AG08396 (cell line): ENCODE measurements around the gene LRFN4.

Experiments used
- DNase-seq: peaks from one replicate; pipeline ENCODE4 v3.0.0; 2012; ENCODE audit warnings: low spot score, mixed read lengths

The LRFN4 gene

DNA sequence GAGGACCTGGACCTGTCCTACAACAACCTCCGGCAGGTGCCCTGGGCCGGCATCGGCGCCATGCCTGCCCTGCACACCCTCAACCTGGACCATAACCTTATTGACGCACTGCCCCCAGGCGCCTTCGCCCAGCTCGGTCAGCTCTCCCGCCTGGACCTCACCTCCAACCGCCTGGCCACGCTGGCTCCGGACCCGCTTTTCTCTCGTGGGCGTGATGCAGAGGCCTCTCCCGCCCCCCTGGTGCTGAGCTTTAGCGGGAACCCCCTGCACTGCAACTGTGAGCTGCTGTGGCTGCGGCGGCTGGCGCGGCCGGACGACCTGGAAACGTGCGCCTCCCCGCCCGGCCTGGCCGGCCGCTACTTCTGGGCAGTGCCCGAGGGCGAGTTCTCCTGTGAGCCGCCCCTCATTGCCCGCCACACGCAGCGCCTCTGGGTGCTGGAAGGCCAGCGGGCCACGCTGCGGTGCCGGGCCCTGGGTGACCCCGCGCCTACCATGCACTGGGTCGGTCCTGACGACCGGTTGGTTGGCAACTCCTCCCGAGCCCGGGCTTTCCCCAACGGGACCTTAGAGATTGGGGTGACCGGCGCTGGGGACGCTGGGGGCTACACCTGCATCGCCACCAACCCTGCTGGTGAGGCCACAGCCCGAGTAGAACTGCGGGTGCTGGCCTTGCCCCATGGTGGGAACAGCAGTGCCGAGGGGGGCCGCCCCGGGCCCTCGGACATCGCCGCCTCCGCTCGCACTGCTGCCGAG lies 1.5 kb downstream of the LRFN4 start:
- DNase-seq: no peak

DNA sequence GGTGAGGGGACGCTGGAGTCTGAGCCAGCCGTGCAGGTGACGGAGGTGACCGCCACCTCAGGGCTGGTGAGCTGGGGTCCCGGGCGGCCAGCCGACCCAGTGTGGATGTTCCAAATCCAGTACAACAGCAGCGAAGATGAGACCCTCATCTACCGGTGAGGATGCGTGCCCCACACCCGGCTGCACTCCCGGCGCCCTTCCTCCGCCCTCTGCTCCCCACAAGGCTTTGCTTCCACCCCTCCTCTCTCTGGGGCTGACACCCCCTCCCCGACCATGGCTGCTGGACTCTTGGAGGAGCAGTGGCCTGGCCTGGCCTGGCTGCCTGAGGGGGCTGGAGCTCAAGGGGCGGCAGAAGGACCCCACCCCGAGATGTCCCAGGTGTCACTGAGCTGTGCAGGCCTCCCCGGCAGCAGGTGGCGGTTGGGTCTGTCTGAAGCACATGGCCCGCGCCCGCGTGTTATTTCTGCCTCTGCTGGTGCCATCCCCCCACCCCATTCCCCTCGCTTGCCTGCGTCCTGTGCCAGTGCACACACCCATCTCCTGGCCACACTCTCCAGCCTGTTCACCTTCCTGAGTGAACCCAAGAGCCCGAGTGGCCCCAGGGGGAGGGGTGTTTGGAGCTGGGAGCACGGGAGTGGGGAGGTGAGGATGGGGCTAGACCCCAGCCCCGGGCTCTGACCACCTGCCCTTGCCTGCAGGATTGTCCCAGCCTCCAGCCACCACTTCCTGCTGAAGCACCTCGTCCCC lies 2.2 kb downstream of the LRFN4 start:
- DNase-seq: no peak

DNA sequence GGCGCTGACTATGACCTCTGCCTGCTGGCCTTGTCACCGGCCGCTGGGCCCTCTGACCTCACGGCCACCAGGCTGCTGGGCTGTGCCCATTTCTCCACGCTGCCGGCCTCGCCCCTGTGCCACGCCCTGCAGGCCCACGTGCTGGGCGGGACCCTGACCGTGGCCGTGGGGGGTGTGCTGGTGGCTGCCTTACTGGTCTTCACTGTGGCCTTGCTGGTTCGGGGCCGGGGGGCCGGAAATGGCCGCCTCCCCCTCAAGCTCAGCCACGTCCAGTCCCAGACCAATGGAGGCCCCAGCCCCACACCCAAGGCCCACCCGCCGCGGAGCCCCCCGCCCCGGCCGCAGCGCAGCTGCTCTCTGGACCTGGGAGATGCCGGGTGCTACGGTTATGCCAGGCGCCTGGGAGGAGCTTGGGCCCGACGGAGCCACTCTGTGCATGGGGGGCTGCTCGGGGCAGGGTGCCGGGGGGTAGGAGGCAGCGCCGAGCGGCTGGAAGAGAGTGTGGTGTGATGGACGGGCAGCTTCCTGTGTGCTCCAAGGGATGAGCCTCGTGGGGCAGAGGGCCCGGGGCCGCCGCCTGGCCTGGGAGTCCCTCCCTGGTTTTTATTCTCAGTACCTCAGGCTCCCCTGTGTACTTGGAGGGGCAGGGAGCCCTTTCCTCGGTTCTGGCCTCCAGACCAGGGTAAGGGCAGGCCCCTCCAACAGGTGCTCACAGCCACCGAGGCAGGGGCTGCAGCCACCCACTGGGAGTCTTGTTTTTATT lies 3.0 kb downstream of the LRFN4 start:
- no peak for DNase-seq

DNA sequence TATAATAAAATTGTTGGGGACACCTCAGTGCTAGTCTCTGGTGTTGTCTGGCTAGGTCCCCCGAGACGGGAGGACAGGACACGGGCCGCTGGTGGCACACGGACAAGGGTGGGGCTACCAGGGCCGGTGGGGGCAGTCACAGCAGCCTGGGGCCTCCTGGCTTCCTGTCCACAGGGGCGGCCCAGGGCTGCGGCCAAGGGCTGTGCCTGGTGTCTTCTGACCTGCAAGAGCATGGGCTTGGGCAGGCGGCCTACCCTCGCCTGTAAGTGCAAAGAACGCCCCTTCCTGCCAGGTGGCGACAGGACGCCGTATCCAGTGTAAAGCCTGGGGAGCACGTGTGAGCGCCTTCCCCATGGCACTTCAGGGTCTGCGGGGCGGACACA lies 3.6 kb downstream of the LRFN4 start:
- no peak for DNase-seq

DNA sequence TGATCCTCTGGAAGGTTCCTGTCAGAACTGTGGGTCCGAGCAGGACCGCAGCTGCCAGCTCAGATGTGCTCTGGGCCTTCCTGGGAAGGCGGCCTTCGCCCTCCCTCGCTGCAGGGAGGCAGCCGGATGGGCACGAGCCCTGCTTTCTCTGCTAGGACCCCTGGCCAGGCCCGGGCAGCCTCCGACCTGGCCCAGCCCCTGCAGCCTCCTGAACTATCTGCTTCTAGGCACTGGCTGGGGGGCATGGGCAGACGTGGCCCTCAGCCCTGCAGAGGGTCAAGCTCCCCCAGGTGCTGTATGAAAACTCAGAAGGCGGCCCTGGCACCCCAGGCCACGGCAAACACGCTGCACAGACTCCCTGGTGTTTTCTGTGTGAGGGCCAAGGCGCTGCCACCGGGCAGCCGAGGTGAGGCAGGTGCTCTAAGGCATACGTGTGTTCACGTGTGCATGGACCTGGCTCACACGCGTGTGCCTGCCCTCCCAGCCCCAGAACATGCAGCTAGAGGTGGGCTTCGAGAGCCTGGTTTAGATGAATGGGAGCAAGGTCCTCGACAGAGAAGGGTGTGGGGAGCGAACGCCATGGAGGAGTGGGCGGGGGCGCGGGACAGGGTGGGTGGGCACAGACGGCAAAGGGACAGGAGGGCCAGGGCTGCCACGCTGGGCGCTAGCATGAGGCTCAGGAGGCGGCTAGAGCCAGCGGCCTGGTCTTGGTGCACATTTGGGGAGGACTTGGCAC lies 4.3 kb downstream of the LRFN4 start:
- no peak for DNase-seq

DNA sequence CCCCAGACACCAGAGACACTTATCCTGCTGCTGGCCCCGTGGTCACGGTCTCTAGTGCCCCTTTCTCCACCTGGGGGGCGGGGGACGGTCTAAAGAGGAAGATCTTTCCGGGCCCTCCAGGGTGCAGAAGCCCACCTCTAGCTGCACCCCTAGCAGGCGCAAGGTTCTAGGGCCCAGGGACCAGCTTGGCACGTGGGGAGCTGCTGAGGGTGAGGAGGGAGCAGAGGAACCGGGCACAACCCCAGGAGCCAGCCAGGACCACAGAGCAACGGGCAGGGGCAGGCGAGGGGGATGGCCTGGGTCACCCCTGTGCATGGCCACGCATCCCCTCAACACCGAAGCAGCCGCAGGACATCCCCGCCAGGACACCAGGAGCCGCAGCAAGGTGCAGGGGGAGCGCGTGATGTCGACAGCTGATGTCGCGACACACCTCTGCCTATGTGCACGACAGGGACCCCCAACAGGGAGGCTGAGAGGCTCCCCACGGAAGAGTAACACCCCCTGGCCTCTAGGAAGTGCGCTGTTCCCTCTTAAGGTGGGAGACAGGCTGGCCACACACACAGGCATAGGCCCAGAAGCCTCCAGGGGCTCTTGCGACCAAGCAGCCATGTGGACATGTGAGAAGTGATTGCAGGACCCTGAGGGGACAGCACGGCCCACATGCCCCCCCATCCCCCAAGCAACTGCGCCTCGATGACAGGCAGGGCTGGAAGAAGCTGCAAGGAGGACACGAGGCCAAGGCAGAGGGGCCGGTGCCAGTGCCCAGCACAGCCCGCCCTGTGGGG lies 5.1 kb downstream of the LRFN4 start:
- DNase-seq: no peak

DNA sequence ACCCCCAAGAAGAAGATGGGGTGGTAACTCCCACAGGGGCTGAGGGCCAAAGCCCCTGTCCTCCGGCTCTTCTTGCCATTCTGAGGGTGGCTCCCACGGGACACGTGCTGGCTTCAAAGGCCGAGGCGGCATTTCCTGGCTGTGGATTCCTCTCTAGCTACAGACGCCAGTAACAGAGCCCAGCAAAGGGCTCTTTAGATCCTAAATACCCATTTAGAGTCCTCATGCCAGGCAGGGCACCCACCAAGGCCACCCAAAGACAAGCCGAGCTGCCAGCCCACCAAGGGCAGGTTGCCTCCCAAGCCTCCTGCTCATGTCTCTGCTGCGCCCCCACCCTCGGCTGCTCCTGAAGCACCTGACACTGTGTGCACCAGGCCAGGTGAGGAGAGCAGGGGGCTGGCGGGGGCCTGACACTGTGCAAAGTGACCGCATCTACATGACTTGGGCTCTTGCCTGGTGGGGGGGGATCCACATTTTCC lies 5.7 kb downstream of the LRFN4 start:
- DNase-seq: no peak

DNA sequence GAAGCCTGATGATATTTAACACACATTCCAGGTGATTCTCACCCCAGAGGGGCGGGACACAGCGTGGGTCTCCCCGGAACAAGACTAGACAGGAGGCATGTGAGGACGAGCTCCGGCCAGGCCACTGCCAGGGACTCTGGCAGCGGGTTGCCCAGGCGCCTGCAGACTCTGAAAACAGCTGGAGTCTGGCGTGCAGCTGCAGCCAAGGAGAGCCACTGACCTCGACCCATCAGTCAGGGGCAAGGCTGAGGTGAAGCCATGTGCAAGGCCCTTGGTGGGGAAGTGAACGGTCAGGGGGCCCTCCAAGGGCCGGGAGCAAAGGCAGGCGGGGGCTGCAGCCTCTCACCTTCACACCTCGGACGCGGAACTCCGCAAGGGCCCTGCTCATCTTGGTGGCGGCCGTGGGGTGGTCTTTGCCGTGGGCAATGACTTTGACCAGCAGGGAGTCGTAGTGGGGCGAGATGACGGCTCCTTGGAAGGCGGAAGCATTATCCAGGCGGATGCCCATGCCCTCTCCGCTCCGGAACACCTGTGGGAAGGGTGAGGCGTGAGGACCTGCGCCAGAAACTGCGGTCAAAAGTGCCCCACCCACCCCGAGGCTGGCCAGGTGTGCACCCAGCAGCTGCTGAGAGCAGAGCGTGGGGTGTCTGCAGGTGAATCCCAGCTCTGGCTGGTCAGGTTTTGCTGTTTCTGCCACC lies 6.7 kb downstream of the LRFN4 start:
- DNase-seq: no peak

DNA sequence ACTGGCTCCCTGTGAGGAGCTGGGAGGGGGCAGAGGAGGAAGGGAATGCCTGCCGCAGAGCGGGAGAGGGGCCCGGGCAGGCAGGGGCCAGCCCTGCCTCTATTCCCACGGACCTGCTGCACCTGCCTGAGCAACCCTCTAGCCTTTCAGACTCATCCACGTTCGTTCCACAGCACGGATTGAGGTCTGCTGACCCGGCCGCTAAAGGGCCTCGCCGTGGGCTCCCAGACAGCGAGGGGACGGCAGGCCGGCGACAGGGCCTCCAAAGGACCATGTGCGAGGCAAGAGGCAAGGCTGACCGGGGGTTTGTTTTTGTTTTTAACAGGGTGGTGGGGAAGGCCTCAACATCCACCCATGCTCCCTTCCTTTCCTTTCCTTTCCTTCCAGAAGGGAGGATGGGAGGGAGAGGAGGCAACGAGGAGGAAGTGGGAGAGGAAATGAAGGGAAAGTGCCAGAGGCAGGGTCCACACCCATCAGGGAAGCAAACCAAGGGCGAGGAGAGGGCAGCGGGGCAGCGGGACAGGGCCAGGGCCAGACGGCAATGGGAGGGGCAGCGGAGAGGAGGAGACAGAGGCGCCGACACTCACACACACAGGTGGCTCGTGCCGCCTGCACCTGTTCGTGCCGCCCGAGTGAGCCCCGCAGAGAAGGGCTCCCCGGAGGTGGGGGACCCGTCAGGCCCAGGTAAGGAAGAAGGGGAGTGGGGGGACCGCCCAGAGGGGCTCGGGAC lies 7.5 kb downstream of the LRFN4 start:
- no peak for DNase-seq

DNA sequence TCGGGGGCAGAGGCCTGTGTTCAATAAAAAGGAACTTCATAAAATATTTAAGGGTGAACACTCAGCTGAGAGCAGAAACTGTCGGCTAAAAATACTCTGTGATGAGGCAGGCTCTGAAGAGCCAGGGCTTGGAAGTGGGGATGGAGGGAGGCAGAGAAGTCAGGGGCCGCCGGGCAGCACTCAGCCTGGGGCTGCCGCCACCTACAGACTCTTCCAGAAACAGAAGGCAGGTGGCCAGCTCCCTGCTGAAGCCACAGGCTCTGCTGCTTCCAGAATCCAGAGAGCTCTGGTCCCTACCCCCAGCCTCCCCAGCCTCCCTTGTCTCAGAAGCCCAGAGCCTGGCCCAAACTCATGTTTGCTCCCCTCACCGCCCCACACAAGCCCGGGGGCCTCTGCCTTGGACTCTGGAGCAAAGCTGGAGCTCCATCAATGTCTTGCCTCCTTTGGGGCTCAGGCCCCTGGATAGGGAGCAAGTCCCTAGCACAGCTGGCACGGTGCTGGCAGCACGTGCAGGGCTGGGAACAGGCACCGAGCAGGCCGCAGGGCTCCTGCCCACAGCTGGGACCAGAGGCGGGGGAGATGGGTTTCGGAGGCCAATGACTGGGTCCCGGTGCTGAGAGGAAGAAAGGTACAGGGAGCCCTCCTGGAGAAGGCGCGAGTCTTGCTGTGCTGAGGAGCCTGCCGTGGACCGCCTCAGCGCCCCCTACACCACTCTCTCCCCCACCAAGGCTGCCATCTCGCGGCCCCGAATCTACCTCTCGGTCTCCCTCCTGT lies 8.2 kb downstream of the LRFN4 start:
- DNase-seq: no peak

DNA sequence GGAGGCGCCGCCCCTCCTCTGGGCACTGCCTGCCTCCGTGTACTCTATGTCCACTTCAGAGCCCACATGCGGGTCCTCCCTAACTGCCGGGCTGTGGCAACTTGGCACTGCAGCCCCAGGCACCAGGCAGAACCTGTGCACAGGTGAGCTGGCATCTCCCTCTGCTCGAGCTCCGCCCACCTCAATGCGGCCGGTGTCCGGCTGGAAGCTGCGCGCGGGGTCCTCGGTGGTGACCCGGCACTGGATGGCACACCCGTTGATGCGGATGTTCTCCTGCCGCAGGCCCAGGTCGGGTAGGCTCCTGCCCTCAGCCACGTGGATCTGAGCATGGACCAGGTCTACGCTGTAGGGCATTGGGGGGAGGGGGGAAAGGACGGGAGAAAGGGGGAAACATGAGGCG lies 9.1 kb downstream of the LRFN4 start:
- DNase-seq: no peak

DNA sequence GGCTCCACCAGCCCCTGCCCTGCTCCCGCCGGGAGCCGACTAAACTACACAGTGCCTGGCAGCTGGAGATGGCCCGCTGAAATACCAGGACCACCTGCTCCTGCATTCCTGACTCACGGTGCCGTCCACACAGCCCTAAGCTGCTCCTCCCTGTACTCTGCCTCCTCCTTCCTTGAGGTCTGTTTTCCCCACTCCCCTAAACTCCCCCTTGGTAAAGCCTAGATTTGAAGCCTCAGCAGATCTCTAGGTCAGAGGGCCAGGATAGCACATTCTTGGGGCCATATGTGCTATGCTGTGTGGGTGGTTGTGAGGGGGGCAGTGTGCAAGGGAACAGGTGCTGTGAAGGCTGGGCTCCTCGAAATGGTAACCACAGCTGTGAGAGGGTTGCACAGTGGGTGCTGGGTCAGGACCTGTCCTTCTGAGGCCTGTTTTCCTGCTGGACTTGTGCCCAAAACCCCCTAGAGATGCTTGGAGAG lies 9.7 kb downstream of the LRFN4 start:
- DNase-seq: no peak

DNA sequence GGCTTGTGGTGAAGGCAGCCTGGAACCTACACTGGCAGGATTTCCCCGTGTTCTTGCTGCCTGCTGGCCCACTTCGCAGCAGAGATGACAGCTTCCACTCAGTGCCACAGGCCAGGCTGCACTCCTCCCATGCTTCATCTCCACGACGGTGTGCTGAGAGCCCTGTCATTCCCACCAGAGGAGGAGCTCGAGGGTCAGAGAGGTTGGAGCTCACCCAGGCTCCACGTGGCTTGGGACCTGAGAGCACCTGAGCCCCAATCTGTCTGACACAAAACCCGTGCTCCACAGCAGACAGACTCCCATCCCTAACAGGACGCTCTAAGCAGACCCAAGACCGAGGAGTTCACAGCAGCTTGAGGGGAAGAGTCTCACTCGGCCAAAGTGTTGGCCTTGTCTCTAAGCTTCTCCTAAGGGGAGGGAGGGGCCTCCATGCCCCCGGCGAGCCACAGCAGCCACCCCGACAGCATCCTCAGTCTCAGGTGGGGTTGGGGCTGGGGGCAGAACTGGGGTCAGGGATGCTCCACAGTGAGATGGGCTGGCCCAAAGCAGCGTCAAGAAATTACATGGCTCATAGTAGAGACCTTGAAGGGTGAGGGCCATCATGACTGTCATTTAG lies 10.7 kb downstream of the LRFN4 start:
- no peak for DNase-seq

DNA sequence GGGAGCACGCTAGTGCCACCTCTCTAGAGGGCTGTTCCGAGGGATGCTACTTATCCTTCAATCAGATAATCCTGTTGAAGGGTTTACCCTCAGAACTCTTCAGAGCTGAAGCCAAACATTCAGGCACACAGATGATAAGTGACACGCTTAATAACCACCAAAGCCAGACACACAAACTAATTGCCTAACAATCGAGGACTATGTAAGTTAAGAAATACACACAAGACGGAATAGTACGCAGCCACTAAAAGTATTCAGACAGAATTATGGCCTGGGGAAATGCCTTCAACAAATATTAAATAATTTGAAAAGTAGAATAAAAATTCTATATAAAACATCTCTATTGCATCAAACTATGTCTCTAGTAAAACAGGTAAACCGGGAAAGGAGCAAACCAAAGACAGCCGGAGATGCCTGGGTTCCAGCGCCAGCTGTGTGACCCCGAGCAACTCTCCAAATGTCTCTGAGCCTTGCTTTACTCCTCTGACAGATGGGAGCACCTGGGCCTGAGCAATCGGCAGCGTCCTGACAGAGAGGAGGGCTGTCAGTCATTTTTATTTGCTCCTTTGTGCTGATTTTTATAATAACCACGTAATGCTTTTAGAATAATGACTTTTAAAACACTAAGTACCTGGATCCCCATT lies 11.3 kb downstream of the LRFN4 start:
- no peak for DNase-seq

DNA sequence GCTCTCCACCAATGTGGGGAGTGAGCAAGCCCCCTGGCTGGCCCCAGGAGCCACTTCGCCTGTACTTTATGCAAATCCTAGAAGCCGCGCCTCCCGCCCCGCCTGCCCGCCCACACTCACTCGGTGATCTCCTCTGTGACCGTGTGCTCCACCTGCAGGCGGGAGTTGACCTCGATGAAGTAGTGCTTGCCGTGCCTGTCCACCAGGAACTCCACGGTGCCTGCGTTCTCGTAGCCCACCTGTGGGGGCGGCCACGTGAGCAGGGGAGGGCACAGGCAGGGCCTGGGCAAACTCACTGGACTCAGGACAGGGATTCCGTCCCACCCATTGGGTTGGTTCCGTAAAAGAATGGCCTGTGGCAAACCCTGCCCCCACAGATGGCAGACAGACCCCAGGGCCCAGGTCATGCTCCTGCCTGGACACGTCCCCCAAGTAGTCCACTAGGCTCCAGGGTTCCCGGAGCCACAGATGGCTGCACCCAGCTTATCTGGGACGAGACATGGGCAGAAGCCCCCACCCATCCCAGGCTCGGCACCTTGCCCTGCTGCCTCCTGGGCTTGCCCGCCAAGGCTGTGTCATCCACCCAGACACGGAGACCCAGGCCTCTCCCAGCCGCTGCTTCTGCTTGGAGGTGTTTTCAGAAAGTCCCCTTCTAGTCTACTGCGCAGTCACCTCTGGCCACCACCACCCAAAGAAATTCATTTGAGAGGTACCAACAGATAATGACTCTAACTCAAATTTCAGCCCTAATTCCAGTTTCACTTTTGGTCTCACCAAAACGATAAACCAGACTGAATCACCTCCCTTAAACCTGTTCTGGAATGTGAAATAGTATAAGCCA lies 12.1 kb downstream of the LRFN4 start:
- no peak for DNase-seq

DNA sequence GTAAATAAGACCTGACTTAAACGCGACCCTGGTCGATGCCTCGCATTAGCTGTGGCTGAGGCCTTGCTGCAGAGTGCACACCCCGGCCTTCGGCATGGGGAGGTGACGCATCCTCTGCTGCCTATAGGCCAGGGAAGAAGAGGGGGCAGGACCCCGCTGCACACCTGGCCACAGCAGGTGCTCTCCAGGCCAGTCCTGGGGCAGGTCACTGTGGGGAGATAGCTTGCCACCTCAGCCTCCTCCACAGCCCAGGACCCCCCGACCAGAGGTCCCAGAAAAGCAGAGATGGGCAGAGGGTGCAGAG lies 12.7 kb downstream of the LRFN4 start:
- DNase-seq: no peak

DNA sequence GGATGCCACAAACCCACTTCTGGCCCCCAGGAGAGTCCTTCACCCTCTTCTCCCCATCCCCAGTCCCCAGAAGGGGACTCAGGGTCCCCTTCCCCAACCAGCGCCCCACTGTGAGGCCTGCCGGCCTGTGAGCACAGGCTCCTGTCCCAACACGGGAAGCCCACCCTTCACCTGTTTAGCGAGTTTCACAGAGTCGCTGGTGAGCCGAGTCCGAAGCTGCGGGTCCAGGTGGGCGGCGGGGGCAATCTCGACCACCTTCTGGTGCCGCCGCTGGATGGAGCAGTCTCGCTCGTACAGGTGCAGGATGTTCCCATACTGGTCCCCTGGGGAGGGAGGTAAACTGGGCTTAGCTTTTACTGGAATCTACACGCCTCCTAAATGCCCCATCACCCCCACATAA lies 13.3 kb downstream of the LRFN4 start:
- DNase-seq: no peak
